Thoracic aorta (tissue), 2 donors: Measurements from ENCODE around the gene GNPDA2. TPM values are rescaled to one million over a fixed set of nuclear protein-coding genes. Genes with fewer than 3 reads are reported as not detected.

Experiments used
- ATAC-seq: fragments of 150-250 bp; one replicate; pipeline ENCODE4 v1.8.0; 2017; ENCODE audit warnings: low read depth; ENCODE audit not compliant: insufficient number of reproducible peaks, low FRiP score
- DNase-seq: peaks from one replicate; pipeline ENCODE4 v3.0.0-alpha.2; 2020; ENCODE audit warnings: low spot score
- H3K27ac ChIP-seq, 2 donors: fragments of 200-600 bp; sonication (generic); 1 replicate in 1 of 2; 2 replicates in 1 of 2; pipeline ENCODE4 v1.5.1; 2016; ENCODE audit warnings: mild to moderate bottlenecking in 2 of 2, moderate library complexity in 2 of 2
- H3K27me3 ChIP-seq: fragments of 200-600 bp; sonication (generic); replicated peaks from 2 replicates; pipeline ENCODE4 v1.6.0; 2016; ENCODE audit warnings: mild to moderate bottlenecking; ENCODE audit not compliant: insufficient read depth
- H3K36me3 ChIP-seq: fragments of 200-600 bp; sonication (generic); one replicate; pipeline ENCODE4 v1.5.1; 2016
- H3K4me1 ChIP-seq, 2 donors: fragments of 200-600 bp; sonication (generic); 1 replicate in 1 of 2; 2 replicates in 1 of 2; pipeline versions ENCODE4 v1.5.1 to v1.6.0; 2016; ENCODE audit warnings: low read depth in 2 of 2, mild to moderate bottlenecking in 1 of 2; ENCODE audit not compliant: control insufficient read depth in 1 of 2
- H3K4me3 ChIP-seq: fragments of 200-600 bp; sonication (generic); 2 replicates; pipeline ENCODE4 v1.5.1; 2016; ENCODE audit warnings: mild to moderate bottlenecking
- H3K9me3 ChIP-seq: fragments of 200-600 bp; sonication (generic); 2 replicates; pipeline ENCODE4 v1.5.1; 2016
- total RNA-seq, 2 donors: library from RNA; depleted of rRNA; stranded (reverse); fragments of >200 nt; gene quantifications; one replicate each; pipeline versions ENCODE4 v1.1.0 to v1.2.3, GENCODE V29; 2016
- TF ChIP-seq, protein P1 (sequence below): fragments of 200-600 bp; sonication (generic); IDR thresholded peaks from one replicate; pipeline ENCODE4 v1.5.1; 2019; ENCODE audit warnings: antibody characterized with exemption

The GNPDA2 gene
- total RNA-seq, 2 donors from 2014 or later, result 11.6 to 15.3 TPM

DNA sequence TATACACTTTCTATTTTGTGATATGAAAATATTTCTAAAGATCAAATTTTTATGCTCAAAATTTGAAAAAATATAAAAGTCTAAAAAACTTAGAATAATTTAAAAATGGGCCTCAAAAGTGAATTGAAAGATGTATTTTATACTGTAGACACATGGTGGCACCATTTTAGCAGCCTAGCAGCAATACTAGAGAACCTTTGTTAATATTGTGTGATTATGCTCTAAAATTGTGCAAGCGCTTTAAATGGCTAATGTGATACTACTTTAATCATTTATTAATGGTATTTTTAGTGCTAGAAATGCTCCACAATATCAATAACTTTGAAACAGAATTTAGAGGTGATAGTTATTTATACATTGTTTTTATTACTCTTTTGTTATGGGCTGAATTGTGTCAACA is 51.9 kb downstream of the GNPDA2 start:
- ATAC-seq (no peak), DNase-seq (no peak)
- Histone ChIP-seq H3K27me3 (no peaks in the 10 kb centered on the region), H3K27ac (no peak overlapping the region), H3K4me1 (peaks cover 6 to 8% of the 10 kb centered on the region in 2 donors), H3K36me3 (no peaks in the 10 kb centered on the region), H3K4me3 (no peak overlapping the region), H3K9me3 (no peaks in the 10 kb centered on the region)
- TF ChIP-seq, protein P1, sequence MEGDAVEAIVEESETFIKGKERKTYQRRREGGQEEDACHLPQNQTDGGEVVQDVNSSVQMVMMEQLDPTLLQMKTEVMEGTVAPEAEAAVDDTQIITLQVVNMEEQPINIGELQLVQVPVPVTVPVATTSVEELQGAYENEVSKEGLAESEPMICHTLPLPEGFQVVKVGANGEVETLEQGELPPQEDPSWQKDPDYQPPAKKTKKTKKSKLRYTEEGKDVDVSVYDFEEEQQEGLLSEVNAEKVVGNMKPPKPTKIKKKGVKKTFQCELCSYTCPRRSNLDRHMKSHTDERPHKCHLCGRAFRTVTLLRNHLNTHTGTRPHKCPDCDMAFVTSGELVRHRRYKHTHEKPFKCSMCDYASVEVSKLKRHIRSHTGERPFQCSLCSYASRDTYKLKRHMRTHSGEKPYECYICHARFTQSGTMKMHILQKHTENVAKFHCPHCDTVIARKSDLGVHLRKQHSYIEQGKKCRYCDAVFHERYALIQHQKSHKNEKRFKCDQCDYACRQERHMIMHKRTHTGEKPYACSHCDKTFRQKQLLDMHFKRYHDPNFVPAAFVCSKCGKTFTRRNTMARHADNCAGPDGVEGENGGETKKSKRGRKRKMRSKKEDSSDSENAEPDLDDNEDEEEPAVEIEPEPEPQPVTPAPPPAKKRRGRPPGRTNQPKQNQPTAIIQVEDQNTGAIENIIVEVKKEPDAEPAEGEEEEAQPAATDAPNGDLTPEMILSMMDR, result no peak

GRCh38 chr4:44671636-44672035 is 54.7 kb downstream of the GNPDA2 start:
- TF ChIP-seq, protein P1, result no peak
- ATAC-seq (no peak), DNase-seq (no peak)
- Histone ChIP-seq H3K9me3 (no peaks in the 10 kb centered on the region), H3K4me1 (no peaks in the 10 kb centered on the region), H3K27me3 (no peaks in the 10 kb centered on the region), H3K36me3 (no peaks in the 10 kb centered on the region), H3K27ac (no peak overlapping the region), H3K4me3 (no peak overlapping the region)

DNA sequence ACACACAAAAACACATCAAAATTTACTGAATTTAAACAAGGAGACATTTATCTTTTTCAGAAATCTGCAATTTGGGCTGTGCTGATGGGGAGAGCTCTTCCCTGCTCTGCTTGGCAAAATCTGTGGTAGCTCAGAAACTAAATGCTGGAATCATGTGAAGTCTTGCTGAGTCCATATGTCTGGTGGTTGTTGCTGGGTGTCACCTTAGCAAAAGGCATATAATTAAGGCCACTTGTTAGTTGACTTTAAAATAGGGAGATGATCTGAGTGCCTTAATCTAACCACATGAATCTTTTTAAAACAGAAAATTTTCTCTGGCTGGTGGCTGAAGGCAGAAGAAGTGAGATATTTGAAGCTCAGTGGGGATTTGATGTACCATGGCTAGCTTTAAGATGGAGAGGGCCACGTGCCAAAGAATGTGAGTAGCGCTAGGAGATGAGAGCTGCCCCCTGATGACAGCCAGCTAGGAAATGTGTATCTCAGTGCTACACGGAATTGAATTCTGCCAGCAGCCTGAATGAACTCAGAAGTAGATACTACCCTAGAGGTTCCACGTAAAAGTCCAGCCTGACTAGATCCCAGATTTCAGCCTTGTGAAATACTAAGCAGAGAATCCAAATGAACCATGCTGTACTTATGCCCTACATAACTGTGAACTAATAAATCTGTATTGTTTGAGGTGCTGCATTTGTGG is 55.7 kb downstream of the GNPDA2 start:
- H3K4me3 ChIP-seq, result no peak overlapping the region
- no peaks in the 10 kb centered on the region for H3K9me3 ChIP-seq
- no peak for DNase-seq
- TF ChIP-seq, protein P1, result no peak
- H3K4me1 ChIP-seq, result no peaks in the 10 kb centered on the region
- ATAC-seq, result no peak
- H3K36me3 ChIP-seq, result no peaks in the 10 kb centered on the region
- H3K27me3 ChIP-seq, result no peaks in the 10 kb centered on the region
- no peak overlapping the region for H3K27ac ChIP-seq

GRCh38 chr4:44668526-44668925 is 57.8 kb downstream of the GNPDA2 start:
- Histone ChIP-seq H3K9me3 (no peaks in the 10 kb centered on the region), H3K27ac (no peak overlapping the region), H3K27me3 (no peaks in the 10 kb centered on the region), H3K36me3 (no peaks in the 10 kb centered on the region), H3K4me3 (no peak overlapping the region), H3K4me1 (no peaks in the 10 kb centered on the region)
- ATAC-seq (no peak), DNase-seq (no peak)
- TF ChIP-seq, protein P1, result no peak

- Histone ChIP-seq H3K36me3 (no peaks in the 10 kb centered on the region), H3K27ac (no peak overlapping the region), H3K9me3 (no peaks in the 10 kb centered on the region), H3K4me1 (no peaks in the 10 kb centered on the region), H3K4me3 (no peak overlapping the region), H3K27me3 (no peaks in the 10 kb centered on the region)
- ATAC-seq (no peak), DNase-seq (no peak)
- TF ChIP-seq, protein P1, result no peak
Observed at GRCh38 chr4:44663539-44664263, 62.7 kb downstream of the GNPDA2 start.
